ENCODE data around the gene NAV1.

- TF ChIP-seq POLR2A (IDR thresholded peaks at IDR 0.05; ENCODE audit: low read length) (no peak), GATA1 (IDR thresholded peaks at IDR 0.05; ENCODE audit: low read depth, low read length) (no peak)
Measured at GRCh38 chr1:201515895-201516294, 23.0 kb upstream of the NAV1 start.
